ENCODE results near the gene FREY1. TPM values are rescaled to one million over a fixed set of nuclear protein-coding genes. Genes with fewer than 3 reads are reported as not detected.
A peak's percentile ranks its signal among the peaks of the same experiment; 100 is the strongest.

FREY1 gene
- total RNA-seq, 1 experiment from 2014 or later, result 1.7 TPM

- no peak for DNase-seq (ENCODE audit: low spot score)
Observed at GRCh38 chr11:45895553-45896259, 11.4 kb downstream of the FREY1 start.

- no peak for DNase-seq (ENCODE audit: low spot score)
Observed at GRCh38 chr11:45894555-45895247, 12.4 kb downstream of the FREY1 start.

- DNase-seq (ENCODE audit: low spot score), result no peak
Observed at GRCh38 chr11:45892856-45893255, 14.2 kb downstream of the FREY1 start.

GRCh38 chr11:45890886-45891550, 16.1 kb downstream of the FREY1 start:
- DNase-seq (ENCODE audit: low spot score), result no peak

DNA sequence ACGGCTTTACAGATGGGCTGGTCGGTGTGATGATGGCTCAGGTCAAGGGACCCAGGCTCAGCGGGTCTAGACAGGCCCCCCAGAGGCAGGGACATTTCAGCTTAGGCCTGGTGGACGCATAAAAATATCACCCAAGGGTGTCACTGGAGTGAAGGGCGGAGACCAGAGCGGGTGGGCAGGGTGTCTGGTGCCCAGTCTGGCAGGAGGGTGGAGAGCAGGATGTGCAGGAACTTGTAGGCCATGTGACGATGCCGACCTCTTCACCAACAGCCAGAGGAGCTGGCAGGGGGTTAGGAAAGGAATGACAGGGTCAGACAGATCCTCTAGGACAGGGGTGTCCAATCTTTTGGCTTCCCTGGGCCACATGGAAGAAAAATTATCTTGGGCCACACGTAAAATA, 17.1 kb downstream of the FREY1 start:
- no peak for DNase-seq (ENCODE audit: low spot score)

GRCh38 chr11:45889555-45889954, 17.5 kb downstream of the FREY1 start:
- no peak for DNase-seq (ENCODE audit: low spot score)

- no peak for DNase-seq (ENCODE audit: low spot score)
Observed at GRCh38 chr11:45887587-45887986, 19.5 kb downstream of the FREY1 start.

GRCh38 chr11:45886816-45887520, 20.1 kb downstream of the FREY1 start:
- DNase-seq (ENCODE audit: low spot score), result no peak

DNA sequence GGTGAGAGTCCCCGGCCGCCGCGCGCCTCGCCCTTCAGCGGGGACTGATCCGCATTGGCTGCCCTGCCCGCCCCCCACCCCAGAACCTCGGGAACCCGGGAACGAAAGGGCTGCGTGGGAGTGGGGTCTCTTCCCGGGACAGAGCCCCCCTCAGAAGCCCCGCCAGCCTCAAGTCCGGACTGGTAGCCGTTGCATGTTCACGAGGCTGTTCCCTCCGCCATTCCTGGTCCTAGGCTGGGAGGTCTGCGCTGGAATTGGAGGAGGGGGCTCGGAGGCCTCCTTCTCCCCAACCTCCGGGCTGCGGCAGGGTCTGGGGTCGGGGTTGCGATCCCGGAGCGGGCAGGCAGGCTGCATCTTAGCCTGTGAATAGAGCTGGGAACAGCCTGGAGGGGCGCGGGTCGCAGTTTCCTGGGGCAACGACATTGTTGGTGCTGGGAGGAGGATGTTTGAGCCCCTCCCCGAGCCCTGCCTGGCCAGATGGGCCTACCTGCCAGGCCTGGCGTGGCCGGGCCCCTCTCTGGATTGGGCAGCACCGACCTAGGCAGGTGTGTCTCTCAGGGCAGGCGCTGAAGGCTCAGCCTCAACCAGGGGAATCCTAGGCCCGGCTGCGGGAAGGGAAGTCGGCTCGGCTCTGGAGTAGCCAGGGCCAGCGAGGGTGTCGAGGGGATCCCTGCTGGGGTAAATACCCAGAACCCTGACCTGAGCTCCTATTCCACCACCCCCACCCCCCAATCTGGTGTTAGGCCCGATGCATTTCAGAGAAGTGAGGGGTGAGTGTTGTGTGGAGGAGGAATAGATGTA, 20.9 kb downstream of the FREY1 start:
- DNase-seq (ENCODE audit: low spot score), result no peak

DNA sequence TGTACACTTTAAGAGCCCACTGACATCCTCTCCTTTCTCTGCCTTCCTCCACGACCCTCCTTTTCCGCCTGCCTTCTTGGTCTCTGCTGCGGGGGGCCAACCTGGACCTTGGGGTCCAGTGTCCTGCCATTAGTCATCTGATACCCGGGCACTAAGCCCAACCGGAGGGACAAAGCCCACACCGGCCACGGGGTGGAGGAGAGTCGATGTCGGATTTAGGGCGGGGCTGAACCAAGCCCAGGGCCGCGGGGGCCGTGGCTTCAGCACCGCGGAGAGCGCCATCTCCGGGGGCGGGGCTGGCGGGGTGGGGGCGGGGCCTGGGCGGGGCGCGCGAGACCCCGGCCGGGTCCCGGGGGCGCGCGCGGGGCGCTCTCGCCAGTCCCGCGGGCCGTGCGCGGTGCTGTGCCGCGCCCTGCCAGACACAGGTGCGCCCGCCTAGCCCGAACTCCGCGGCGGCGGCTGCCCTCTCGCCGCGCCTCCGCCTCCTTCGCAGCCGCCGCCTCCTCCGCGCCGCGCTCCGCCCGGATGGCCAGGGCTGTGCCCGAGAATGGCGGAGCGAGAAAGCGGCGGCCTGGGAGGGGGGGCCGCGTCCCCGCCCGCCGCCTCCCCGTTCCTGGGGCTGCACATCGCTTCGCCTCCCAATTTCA, 21.7 kb downstream of the FREY1 start, which contains the start of gene MAPK8IP1:
Gene MAPK8IP1, plus strand, starts transcription at position 378 of the 647 bp plus-strand sequence. Its CDS starts 170 bp downstream, at position 548.
- DNase-seq (ENCODE audit: low spot score), result peak; percentile 51

DNA sequence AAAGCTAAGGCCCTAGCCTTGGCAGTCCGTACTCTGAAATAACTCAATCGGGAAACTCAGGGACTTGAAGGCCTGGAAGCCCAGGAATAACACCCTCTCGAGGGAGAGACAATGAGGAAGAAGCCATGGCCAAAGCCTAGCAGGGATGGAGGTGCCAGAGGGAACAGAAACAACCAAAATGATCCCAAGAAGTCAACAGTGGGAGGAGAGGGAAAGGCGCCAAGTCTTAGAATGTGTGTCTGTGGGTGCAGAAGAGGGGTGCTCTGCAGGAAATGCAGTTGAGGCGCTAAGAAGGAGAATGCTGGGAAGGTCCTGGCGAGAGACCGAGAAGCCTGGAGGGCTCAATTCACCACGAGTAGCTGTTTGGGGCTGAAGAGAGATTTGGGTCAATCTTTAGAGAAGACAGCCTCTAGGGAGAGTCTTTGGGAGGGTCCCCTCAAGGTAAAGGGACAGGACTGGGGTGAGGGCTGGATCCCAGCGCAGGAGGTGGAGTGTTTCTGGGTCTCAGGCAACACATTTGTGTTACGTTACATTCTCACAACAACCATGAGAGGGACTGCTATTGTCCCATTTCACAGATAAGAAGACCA, 22.4 kb downstream of the FREY1 start:
- DNase-seq (ENCODE audit: low spot score), result no peak

DNA sequence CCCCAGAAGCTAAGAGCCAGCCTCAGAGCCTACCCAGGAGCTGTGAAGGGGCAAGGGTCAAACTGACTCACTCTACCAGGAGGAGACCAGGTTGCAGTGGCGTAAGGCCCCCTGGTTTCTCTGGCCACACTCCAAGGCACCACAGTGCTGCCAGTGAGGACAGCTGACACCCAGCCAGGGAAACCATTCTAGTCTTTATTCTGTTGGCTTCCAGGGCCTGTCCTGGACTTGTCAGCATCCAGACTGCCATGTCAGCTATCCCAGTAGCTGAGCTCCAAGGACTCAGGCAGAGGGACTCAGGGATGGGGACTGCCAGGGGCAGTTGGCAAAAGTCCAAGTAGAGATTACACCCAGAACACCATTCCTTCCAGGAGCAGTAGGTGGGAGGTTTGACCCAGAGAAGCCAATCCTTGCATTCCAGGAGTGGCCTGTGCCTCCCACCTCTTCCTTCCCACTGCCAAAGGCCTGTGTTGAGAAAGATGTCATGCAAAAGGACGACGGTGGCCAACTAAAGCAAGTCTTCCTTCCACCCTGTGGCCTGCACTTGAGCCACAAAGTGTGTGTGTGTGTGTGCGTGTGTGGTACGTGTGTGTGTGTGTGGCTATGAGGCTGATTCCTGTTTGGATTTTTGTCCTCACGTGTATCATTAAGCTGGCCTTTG, 25.2 kb downstream of the FREY1 start:
- DNase-seq (ENCODE audit: low spot score), result no peak

DNA sequence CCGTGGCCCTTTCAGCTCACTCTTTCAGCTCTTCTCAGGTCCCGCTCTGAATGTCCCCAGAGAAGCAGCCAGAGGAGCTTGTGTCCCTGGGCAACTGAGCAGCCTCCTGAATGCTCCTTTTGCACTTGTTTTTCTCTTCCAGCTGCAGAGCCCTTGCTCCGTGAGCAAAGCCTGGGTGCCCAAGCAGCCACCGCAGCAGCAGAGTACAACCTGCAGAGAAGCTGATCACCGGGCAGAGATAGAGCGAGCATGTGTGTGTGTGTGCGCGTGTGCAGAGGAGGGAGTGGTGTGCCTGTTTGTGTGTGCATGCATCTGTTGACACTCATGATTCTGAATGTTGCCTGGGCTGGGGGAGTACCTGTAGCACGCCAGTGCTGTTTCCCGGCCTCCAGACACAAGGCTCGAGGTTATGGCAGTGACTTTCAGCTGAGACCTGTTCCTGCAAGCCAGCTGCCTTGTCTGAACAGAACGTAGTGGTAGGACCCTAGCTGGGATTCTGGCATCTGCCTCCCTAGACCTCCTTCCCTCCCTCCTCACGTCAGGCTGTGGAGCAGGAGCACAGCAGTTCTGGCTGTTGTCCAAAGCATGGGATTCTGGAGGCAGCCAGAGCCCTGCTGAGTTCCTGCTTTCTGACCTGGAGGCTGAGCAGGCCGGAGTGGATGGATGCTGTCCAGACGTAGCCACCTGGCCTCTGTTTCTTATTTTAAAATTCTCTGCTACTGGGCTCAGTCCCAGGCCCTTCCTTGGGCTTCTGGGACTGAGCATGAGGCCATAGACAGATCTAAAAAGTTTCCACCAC, 26.1 kb downstream of the FREY1 start:
- no peak for DNase-seq (ENCODE audit: low spot score)

- DNase-seq (ENCODE audit: low spot score), result no peak
Observed at GRCh38 chr11:45879803-45880686, 27.0 kb downstream of the FREY1 start.

- DNase-seq (ENCODE audit: low spot score), result no peak
Observed at GRCh38 chr11:45877845-45878244, 29.2 kb downstream of the FREY1 start.

DNA sequence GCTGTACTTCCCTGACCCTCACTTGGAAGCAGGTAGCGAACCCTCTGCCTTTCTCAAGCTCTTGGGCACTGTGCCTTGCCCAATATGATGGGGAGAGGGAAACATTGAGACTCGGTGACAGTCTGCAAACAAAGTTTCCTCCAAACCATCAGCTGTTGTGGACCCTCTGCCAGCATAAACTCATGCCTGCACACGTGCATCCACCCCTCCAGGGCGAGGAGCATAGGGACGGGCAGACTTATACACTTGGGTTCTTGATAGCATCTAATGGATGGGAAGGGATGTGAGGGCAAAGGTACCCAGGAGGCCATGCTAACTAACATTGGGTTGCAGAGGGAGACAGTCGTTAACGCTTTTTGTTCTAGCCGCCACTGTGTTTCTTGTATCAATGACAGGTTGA, 29.9 kb downstream of the FREY1 start:
- no peak for DNase-seq (ENCODE audit: low spot score)

GRCh38 chr11:45876401-45876800, 30.7 kb downstream of the FREY1 start:
- DNase-seq (ENCODE audit: low spot score), result no peak

Data from HT-29 (cell line).